Activated CD4-positive, alpha-beta T cell treated with anti-CD3 and anti-CD28 coated beads for 48 hours (primary cell): ENCODE results near the gene PHF11.

Experiments
- DNase-seq: peaks from one replicate; pipeline ENCODE4 v3.0.0-alpha.2; 2020

Gene PHF11

DNA sequence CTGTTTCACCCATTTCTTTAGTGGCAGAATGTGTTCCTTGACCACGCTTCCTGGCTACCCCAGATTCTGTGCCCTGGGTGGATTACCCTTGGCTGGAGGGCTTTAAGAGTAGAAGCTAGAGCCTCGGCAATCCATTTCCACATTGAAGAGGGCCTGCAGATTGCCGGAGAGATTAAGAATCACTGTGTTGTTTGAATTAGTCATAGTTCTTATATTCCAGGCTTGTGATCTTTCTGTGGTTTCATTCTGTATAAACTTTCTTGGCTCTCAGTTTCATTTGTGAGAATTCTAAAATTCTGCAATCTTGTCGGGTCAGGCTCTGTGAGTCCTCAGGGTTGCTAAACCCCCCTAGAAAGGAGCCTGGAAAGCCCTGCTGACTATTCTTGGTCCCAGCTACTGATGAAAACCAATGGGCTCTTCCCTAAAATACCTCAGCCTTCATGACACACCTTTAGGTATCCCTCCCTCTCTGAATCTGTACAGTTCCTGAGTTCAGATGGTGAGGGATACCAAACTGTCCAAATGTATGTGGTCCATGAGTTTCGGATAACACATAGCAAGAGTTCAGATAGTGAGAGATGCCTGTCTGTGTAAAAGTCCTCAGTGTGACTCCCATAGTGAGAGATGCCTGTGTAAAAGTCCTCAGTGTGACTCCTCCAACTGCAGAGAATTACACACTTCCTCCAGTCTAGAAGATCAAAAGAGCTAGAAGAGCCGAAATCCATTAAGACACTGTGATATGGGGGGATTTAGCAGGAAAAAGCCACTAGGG lies 4.3 kb downstream of the PHF11 start:
- peak; percentile 21 for DNase-seq

DNA sequence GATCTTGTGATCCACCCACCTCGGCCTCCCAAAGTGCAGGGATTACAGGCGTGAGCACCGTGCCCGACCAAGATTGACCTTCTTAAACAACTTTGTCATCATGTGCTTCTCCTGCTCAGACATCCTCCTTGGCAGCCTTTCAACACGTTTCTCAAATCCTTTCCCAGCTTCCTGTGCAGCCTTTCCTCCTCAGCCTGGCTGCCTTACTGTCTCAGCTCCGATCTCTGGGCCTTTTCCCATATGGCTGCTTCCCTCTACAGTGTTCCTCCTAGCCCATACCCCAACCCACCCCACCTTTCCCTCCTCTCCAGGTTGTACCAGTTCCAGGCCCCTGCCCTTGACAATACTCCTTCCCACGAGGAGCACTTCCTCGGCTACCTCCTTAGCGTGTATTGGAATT lies 7.2 kb downstream of the PHF11 start:
- DNase-seq, result no peak

DNA sequence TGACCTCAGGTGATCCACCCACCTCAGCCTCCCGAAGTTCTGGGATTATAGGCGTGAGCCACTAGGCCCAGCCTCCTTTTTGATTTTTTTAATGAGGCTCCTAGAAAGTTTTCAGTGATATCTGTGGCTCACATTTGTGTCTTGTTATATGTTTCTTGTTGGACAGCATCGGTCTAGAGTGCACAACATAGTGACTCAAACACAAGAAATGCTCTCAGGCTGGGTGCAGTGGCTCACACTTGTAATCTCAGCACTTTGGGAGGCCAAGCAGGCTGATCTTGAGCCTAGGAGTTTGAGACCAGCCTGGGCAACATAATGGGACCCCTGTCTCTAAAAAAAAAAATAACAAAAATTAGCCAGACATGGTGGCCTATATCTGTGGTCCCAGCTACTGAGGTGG lies 8.2 kb downstream of the PHF11 start:
- DNase-seq, result no peak

DNA sequence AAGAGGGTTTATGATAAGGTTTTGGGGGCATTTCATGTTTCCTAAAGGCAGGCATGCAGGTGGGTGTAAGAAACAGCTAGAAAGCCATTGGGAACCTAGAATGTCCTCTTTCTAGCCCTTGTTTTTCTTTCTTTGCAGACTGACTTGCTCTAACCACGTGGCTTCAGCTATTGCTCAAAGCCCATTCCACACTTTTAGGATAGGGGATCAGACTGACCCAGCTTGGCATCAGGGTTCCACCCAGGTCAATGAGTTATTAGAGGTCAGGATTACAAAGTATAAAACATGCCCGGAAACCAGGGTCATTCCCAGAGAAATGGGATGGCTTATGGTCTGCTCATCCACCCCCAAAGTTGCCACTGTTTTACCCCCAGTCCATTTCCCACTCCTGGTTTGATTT lies 16.8 kb downstream of the PHF11 start:
- no peak for DNase-seq

DNA sequence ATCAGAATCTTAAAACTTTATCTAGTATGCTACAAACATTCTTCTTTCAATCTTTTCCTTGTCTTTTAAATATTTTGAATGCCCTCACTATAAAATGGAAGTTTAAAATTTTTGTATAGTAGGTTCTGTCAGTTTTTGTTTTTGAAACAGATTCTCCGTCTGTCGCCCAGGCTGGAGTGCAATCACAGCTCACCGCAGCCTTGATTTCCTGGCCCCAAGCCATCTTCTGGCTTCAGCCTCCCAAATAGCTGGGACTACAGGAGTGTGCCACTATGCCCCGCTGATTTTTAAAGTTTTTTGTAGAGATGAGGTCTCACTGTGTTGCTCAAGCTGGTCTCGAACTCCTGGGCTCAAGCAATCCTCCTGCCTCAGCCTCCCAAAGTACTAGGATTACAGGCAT lies 20.7 kb downstream of the PHF11 start:
- no peak for DNase-seq

DNA sequence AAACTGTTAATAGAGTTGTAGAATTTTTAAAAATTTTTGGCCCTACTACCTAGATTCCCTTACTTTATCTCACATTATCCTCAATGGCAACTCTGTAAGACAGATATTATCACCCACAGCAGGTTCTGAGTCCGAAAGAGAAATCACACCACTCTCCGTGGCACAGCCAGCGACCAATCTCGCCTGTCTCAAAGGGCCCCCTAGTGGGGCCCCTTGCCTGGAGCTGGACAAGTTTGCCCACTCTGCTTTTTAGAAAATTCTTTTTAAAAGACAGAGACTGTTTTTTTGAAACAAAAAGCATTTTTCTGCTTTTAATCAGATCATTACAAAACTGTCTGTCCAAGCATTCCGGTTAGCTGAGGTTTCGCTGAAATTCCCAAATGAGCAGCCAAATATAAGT lies 21.7 kb downstream of the PHF11 start:
- no peak for DNase-seq

DNA sequence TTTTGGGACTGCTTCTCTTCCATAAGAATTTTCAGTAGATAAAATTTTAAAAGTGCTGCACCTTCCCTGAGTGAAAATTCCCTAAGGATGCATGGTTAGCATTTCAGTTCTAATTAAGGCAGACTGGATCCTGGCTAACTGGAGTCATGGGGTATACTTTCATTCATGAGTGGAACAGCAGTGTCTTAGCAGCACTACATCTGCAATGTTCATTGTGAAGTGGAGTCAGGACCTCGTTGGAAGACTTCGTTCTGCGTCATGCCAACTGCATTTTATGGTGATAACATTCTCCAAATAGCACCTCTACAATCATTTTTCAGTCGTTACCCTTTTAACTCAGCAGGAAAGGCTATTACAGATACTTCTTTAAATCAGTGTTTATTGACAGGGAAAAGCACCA lies 25.5 kb downstream of the PHF11 start:
- DNase-seq, result no peak

DNA sequence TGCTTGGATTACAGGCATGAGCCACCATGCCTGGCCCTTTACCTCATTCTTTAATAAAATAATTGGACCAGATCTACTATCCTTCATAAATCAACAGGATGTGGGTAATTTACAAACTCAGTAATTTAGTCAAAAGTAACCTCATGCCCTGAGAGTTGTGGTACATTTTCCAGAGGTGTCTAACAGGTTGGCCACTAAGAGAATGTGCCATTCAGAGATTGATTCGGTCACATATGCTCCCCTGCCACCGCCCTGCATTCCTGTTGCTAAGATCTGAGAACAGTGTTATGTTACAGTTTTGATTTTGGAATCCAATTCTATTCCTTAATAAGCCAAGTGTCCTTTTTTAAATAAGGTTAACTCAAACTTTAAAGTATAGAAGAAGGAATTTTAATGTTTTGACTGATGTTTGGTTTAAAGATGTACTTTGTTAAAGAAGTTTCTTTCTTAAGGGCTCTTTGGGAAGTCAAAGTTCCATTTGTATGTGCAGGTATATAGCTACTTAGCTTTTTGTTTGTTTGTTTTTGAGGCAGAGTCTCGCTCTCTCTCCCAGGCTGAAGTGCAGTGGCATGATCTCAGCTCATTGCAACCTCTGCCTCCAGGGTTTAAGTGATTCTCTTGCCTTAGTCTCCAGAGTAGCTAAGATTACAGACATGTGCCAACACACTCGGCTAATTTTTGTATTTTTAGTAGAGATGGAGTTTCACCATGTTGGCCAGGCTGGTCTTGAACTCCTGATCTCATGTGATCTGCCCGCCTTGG lies 29.2 kb downstream of the PHF11 start:
- DNase-seq, result no peak

DNA sequence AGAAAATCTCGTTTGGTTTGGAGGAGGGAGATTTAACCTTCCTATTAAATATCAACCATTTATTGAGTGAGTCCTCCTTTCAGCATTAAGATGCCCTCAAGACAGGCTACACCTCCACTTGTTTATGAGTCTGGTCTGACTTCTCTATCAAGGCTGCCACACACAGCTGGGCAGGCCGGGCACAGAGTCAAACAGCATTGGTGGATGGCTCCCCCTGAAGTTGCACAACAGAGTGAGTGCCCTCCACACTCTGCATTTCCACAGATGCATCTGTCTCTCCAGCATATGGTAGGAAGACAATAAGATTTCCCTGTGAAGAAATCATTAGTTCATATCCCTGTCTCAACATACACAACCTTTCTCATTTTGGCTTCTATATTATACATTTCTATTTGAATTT lies 31.4 kb downstream of the PHF11 start:
- DNase-seq, result no peak

DNA sequence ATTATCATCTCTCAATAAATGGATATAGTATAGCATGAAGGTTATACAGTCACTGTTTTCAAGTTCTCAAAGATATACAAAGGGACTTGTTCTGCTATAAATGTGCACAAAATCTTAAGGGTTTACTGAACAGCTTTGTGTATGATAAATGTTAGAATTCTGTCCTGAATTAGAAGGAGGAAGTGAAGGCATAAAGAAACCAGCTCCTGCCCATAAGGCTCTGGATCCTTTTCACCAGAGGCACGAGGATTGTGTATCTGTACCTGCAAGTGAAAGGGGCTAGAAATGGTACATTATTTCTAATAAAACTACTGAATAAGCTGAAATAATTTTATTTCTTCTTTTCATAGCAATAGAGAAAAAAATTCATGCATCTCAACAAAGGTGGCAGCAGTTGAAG lies 32.4 kb downstream of the PHF11 start:
- no peak for DNase-seq

DNA sequence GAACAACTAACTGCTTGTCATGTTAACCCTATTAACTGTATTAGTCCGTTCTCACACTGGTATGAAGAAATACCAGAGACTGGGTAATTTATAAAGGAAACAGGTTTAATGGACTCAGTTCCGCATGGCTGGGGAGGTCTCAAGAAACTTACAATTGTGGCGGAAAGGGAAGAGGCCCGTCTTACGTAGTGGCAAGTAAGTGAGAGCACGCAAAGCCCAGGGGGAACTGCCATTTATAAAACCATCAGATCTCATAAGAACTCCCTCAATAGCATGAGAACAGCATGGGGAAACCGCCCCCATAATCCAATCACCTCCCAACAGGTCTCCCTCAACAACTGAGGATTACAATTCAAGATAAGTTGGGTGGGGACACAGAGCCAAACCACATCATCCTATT lies 34.7 kb downstream of the PHF11 start:
- DNase-seq, result no peak

DNA sequence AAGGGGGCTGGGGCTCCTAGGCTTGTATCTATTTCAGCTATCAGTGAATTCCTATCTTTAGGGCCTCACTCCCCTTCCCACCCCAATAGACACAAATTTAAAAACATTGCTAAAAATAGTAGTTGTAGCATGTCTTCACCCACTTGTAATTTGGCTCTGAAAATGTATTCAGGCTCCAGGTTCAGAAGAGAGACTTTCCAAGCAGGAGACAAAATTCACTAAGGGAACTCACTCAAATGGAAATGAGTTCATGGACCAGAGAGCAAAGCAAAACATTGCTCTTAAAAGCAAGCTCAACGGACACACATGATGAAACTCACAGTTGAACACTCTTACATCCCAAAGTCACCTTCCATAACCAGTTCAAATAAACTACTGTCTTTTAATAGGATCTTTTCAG lies 36.8 kb downstream of the PHF11 start:
- no peak for DNase-seq

DNA sequence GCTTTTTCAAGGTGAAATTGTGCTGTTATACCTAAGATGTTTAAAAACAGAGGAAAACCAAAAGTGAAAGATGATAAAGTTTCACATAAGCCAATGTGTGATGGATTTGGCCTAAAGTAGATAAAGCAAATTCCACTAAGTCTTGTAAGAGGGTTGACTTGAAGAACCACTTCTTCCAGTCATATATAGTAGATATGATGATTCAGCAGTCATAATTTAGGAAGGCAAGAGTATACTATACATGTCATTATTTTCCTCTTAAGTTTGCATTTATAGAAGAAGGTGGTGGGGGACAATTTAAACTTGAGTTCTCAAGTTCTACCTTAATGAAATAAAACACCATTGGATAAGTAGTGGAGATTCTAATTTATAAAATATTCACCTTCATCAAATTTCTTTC lies 37.3 kb downstream of the PHF11 start:
- DNase-seq, result no peak

DNA sequence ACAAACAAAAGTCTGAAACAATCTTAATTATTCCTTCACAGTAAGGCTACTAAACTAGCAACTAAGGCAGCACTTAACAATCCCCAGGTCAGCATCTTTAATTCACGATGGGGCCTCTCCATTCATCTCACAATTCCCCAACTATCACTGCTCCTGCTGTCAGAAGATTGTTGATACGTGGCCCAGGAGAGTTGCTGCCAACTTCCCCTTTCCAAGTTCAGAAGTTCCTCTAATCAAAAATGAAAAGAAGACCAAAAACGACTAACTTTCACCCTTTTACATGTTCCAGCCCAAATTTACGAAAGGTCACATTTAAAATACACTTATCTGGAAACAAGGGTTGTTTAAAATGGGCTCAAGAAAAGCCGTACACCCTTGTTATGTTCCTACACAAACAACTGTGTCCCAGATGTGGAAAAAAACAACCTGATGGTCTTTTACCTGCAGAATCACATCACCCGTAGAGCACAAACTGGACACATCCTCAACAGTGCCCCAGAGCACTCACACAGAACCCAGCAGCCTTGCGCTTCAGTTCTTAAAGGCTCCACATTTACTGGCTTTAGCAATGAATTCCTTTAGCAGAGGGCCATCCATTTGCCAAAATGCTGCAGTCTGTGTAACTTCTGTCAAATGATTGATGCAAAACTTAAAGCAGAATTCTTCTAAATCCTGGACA lies 38.0 kb downstream of the PHF11 start:
- DNase-seq, result no peak

DNA sequence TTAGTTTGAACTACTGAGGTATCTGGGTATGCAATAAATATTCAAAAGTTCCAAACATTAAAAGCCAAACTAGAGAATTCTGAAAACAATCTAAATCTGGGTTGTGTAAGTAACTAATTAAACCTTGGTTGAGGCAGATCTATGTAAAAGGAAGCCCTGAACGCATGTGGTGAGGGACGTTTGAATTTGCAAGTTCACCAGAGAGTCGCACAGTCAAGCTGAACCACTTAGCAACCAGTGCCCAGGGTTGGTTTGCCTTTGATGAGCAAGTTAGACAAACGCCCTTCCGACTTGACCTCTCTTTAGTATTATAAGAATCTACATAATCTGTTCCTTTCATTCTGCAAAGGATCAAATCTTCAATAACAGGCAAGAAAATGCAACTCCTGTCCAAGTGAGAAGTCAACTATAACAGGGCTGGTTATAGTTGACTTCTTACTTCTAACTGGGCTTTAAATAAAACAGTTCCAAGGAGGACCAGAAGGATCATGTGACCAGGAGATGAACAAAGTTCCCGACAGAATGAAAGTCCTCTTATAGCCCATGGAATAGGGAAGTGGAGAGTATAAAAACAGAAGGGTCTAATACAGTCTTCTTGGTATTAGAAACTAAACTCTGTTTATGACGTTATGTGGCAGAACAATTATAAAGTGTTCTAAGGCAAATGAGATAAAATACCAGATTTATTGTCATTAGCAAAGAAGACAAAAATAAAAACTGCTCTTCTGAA lies 40.6 kb downstream of the PHF11 start:
- no peak for DNase-seq

DNA sequence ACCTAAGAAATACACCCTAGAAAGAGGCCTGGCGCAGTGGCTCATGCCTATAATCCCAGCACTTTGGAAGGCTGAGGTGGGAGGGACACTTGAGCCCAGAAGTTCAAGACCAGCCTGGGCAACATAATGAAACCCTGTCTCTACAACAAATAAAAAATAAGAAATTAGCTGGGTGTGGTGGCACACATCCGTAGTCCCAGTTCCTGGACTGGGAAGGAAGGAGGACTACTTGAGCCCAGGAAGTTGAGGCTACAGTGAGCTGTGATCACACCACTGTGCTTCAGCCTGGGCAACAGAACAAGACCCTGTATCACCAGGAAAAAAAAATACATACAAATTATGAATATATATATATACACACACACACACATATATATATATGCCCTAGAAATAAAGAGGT lies 42.7 kb downstream of the PHF11 start:
- DNase-seq, result no peak

DNA sequence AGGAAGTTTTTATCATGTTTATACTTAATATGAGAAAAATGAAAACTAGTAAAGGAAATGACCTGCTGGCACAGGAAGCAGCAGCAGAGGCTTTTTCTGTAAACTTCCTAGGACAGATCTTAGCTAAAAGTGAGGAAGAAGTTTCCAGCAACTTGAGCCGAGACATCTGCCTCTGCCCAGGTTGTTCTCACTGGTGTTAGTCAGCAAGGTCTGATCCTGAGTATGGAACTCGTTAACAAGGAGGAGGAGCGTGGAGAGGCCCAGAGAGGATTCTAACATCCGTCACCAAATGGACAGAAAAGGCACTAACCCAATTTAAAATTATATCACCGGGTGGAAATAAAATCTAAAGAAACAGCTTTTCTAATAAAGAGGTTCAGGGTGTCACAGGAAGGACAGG lies 43.6 kb downstream of the PHF11 start:
- DNase-seq, result no peak

DNA sequence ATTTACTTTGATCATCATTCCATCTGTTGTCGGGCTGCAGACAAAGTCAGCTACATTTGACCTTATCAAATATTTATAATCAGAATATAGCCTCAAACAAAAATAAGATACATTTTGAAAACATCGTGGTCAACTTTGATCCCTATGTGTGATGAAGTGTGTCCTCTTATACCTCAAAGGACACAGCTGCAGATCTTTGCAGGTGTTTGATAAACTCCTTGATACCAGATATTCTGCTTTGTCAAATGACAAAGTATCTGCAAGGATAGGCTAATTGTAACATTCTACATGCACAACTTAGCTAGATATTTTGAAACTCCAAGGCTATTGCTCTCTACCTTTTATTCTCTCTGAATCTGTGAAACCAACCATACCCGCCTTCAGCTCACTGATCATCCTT lies 44.0 kb downstream of the PHF11 start:
- DNase-seq, result no peak

DNA sequence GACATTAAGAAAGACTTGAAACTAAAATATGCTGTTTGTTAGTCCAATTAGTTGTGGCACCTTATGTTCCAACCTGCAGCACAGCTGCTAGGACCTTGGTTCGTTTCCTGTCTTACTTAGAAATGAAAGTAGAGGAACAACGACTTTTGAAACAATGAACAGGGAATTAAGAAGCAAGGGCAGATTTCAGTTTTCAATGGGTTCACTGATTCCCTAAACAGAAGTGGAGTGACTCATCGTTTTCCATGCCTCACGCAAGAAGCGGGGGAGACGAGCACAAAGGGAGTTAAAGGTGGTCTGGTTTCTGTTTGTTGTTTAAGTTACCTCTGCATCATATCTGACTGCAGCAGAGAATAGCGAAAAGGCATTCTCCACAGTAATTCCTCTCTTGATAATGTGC lies 44.8 kb downstream of the PHF11 start:
- DNase-seq, result no peak

DNA sequence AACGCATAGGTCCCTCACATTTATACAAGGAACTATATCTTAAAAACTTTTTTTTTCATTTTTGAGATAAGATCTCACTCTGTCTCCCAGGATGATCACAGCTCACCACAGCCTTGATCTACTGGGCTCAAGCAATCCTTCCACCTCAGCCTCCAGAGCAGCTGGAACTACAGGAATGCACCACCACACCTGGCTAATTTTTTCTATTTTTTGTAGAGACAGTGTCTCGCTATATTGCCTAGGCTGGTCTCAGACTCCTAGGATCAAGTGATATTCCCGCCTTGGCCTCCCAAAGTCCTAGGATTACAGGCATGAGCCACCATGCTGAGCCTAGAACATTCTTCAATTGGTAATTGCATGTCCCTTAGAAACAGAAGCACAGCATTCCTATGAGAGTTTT lies 47.9 kb downstream of the PHF11 start:
- DNase-seq, result no peak

DNA sequence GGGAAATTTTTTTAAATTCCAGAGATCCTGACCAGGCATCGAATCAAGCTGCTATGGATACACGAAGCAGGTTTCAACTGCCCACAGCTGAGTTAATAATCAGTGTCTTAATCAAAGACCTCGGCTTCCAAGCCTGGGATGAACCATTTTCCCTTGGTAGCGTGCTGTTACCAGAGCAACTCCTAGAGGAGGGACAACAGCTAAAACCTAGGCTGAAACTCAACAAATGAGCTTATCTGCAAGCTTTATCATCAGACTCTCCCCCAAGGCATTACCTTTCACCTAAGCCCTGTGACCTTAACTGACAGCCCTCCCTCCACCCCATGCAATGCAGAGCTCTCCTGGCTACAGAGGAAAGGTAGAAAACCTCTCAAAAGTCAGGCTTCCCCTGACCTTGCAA lies 49.9 kb downstream of the PHF11 start:
- DNase-seq, result no peak

DNA sequence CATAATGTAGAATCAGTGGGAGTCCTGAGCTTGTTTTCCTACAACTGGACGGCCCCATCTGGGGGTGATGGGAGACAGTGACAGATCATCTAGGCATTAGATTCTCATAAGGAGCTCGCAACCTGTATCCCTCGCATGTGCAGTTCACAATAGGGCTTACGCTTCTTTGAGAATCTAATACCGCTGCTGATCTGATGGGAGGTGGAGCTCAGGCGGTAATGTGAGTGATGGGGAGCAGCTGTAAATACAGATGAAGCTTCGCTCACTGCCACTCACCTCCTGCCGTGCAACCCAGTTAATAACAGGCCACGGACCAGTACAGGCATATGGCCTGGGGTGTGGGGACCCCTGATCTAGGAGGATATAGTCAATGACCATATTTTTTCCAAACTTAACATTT lies 50.8 kb downstream of the PHF11 start:
- no peak for DNase-seq

DNA sequence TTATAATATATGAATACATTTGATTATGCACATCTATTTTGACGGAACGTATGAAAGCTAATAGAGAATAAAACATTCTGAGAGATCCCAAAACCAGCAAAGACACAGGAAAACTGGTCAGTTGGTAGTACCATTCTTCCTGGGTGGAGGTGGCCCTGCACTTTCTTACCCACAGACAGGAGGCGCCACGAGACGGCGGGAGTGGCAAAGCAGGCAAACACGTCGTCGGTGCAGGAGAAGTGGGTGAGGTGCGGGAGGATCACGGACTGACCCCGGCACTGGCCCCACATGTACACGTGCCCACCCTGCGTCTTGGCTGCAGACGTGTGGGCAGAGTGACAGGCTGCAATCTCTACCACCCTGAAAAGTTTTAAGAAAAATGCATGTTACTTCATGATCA lies 53.5 kb downstream of the PHF11 start:
- DNase-seq, result no peak
